ENCODE data around the gene ARHGAP32. TPM values are rescaled to one million over a fixed set of nuclear protein-coding genes. Genes with fewer than 3 reads are reported as not detected.

Gene ARHGAP32
- total and polyA plus RNA-seq, 2 donors (not counting 1 experiment from before 2014, with no cell fraction given) = 4.0 to 9.6 TPM

DNA sequence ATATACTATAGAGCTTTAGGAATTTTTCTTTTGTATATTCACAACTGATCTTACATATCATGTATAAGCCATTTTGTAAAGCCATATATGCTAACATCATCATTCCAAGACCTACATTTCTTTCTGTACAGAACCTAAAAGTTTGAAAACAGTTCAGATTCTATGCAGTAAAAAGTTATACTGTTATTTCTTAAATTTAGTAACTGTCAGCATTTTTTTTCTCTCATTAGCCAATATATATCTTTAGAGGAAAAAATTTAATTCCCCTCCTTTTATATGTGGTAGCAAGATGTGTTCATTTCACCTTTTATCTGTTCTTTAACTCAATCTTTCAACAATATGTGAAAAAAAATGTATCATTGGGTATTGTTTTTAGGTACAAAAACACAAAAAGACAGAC lies 129.0 kb downstream of the ARHGAP32 start:
- no peak for DNase-seq (ENCODE audit: low read depth in 2 of 2)
- H3K4me3 ChIP-seq (replicated peaks in 1 of 4; ENCODE audit: control extremely low read depth in 1 of 4, insufficient read depth in 1 of 4, low read depth in 3 of 4, low read length in 4 of 4) = no peak overlapping the region
- no peaks in the 10 kb centered on the region for H3K4me1 ChIP-seq (ENCODE audit: control insufficient read depth, extremely low read depth, insufficient read depth, low read length)
- H4K20me1 ChIP-seq (ENCODE audit: control insufficient read depth, extremely low read depth, insufficient read depth, low read length) = no peaks in the 10 kb centered on the region
- no peaks in the 10 kb centered on the region for H3K79me2 ChIP-seq (ENCODE audit: control insufficient read depth, insufficient read depth, low read length)
- no peak for TF ChIP-seq EZH2 (IDR thresholded peaks at IDR 0.05; ENCODE audit: low read length, missing control alignments)
- no peak for TF ChIP-seq CTCF (conservative IDR thresholded peaks at IDR 0.05 in 1 of 2, IDR thresholded peaks at IDR 0.05 in 1 of 2; ENCODE audit: low read depth in 1 of 2, low read length in 2 of 2)
- H2AFZ ChIP-seq (ENCODE audit: low read length) = no peak overlapping the region
- no peak overlapping the region for H3K27ac ChIP-seq (ENCODE audit: insufficient read depth, low read length)
- no peak overlapping the region for H3K9ac ChIP-seq (ENCODE audit: insufficient read depth, low read length)
- no peaks in the 10 kb centered on the region for H3K9me3 ChIP-seq (ENCODE audit: control insufficient read depth, insufficient read depth, low read depth, low read length)
- H3K4me2 ChIP-seq (ENCODE audit: extremely low read depth, insufficient read depth, low read length) = no peak overlapping the region
- no peaks in the 10 kb centered on the region for H3K36me3 ChIP-seq (ENCODE audit: control insufficient read depth, insufficient read depth, low read length)
- no peaks in the 10 kb centered on the region for H3K27me3 ChIP-seq (ENCODE audit: control insufficient read depth, insufficient read depth, low read length)

- H4K20me1 ChIP-seq (ENCODE audit: control insufficient read depth, extremely low read depth, insufficient read depth, low read length) = no peaks in the 10 kb centered on the region
- no peaks in the 10 kb centered on the region for H3K27me3 ChIP-seq (ENCODE audit: control insufficient read depth, insufficient read depth, low read length)
- H3K36me3 ChIP-seq (ENCODE audit: control insufficient read depth, insufficient read depth, low read length) = no peaks in the 10 kb centered on the region
- no peaks in the 10 kb centered on the region for H3K79me2 ChIP-seq (ENCODE audit: control insufficient read depth, insufficient read depth, low read length)
- H3K9me3 ChIP-seq (ENCODE audit: control insufficient read depth, insufficient read depth, low read depth, low read length) = no peaks in the 10 kb centered on the region
- no peak overlapping the region for H3K4me3 ChIP-seq (replicated peaks in 1 of 4; ENCODE audit: control extremely low read depth in 1 of 4, insufficient read depth in 1 of 4, low read depth in 3 of 4, low read length in 4 of 4)
- no peak overlapping the region for H3K9ac ChIP-seq (ENCODE audit: insufficient read depth, low read length)
- H2AFZ ChIP-seq (ENCODE audit: low read length) = no peak overlapping the region
- peak in 1 of 2 donors; percentile 89 for DNase-seq (ENCODE audit: low read depth in 2 of 2)
- TF ChIP-seq CTCF (conservative IDR thresholded peaks at IDR 0.05 in 1 of 2, IDR thresholded peaks at IDR 0.05 in 1 of 2; ENCODE audit: low read depth in 1 of 2, low read length in 2 of 2) (no peak), EZH2 (IDR thresholded peaks at IDR 0.05; ENCODE audit: low read length, missing control alignments) (no peak)
- no peak overlapping the region for H3K27ac ChIP-seq (ENCODE audit: insufficient read depth, low read length)
- H3K4me1 ChIP-seq (ENCODE audit: control insufficient read depth, extremely low read depth, insufficient read depth, low read length) = no peaks in the 10 kb centered on the region
- no peak overlapping the region for H3K4me2 ChIP-seq (ENCODE audit: extremely low read depth, insufficient read depth, low read length)
Measured at GRCh38 chr11:129061492-129062230, 130.5 kb downstream of the ARHGAP32 start.

GRCh38 chr11:129056916-129057315 lies 135.2 kb downstream of the ARHGAP32 start:
- Histone ChIP-seq H3K4me3 (replicated peaks in 1 of 4; ENCODE audit: control extremely low read depth in 1 of 4, insufficient read depth in 1 of 4, low read depth in 3 of 4, low read length in 4 of 4) (no peak overlapping the region), H3K9ac (ENCODE audit: insufficient read depth, low read length) (no peak overlapping the region), H3K79me2 (ENCODE audit: control insufficient read depth, insufficient read depth, low read length) (no peaks in the 10 kb centered on the region), H3K4me2 (ENCODE audit: extremely low read depth, insufficient read depth, low read length) (no peak overlapping the region), H3K4me1 (ENCODE audit: control insufficient read depth, extremely low read depth, insufficient read depth, low read length) (no peaks in the 10 kb centered on the region), H3K9me3 (ENCODE audit: control insufficient read depth, insufficient read depth, low read depth, low read length) (no peaks in the 10 kb centered on the region), H2AFZ (ENCODE audit: low read length) (no peak overlapping the region), H3K27me3 (ENCODE audit: control insufficient read depth, insufficient read depth, low read length) (no peaks in the 10 kb centered on the region), H3K27ac (ENCODE audit: insufficient read depth, low read length) (no peak overlapping the region), H4K20me1 (ENCODE audit: control insufficient read depth, extremely low read depth, insufficient read depth, low read length) (no peaks in the 10 kb centered on the region), H3K36me3 (ENCODE audit: control insufficient read depth, insufficient read depth, low read length) (no peaks in the 10 kb centered on the region)
- no peak for DNase-seq (ENCODE audit: low read depth in 2 of 2)
- TF ChIP-seq CTCF (conservative IDR thresholded peaks at IDR 0.05 in 1 of 2, IDR thresholded peaks at IDR 0.05 in 1 of 2; ENCODE audit: low read depth in 1 of 2, low read length in 2 of 2) (no peak), EZH2 (IDR thresholded peaks at IDR 0.05; ENCODE audit: low read length, missing control alignments) (no peak)

All from fibroblast of lung (primary cell).